ENCODE measurements around the gene PRG3. TPM values are rescaled to one million over a fixed set of nuclear protein-coding genes. Genes with fewer than 3 reads are reported as not detected.

PRG3 gene
- total and polyA plus RNA-seq, 2 donors (not counting 3 experiments of a cell fraction or from before 2014, with no cell fraction given) = not detected

DNA sequence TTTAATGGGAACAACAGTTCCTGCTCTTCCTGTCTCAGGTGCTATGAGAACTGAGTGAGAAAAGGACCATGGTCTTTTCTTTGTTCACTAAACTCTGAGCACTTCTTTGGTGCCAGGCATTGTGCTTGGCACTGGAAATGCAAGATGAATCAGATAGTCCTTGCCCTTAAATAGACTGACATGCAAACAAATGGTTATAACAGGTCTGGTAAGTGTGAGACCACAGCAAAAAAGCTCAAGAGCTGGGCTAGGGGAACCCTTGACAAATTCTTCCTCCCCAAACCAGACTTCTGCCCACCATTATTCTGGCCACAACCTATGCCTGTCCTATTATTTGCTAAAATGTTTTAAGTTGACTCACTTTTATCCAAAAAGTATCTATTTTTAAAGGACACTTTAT is 40.9 kb upstream of the PRG3 start:
- BruUV-seq (replicated peaks) = no TSS peak
- Histone ChIP-seq H2AFZ (ENCODE audit: low read depth, low read length) (no peak overlapping the region), H3K4me1 (ENCODE audit: control insufficient read depth, extremely low read depth, insufficient read depth, low read length) (peaks cover 34% of the 10 kb centered on the region), H4K20me1 (replicated peaks; ENCODE audit: control insufficient read depth, extremely low read depth, insufficient read depth, low read length) (no peaks in the 10 kb centered on the region), H3K36me3 (ENCODE audit: control insufficient read depth in 2 of 2, extremely low read depth in 1 of 2, insufficient read depth in 2 of 2, low read length in 2 of 2) (peaks cover 6% of the 10 kb centered on the region in 2 experiments), H3K4me2 (ENCODE audit: insufficient read depth, low read length) (no peak overlapping the region), H3K79me2 (ENCODE audit: control insufficient read depth, insufficient read depth, low read length) (peaks cover 19% of the 10 kb centered on the region), H3K9me3 (replicated peaks; ENCODE audit: control insufficient read depth, insufficient read depth, low read length) (no peaks in the 10 kb centered on the region), H3K27me3 (ENCODE audit: control insufficient read depth in 2 of 2, insufficient read depth in 2 of 2, low read length in 2 of 2) (no peaks in the 10 kb centered on the region), H3K27ac (ENCODE audit: insufficient read depth, low read depth, low read length) (no peak overlapping the region), H3K4me3 (replicated peaks in 1 of 3; ENCODE audit: insufficient read depth in 1 of 3, low read depth in 1 of 3, low read length in 3 of 3) (no peak overlapping the region), H3K9me1 (replicated peaks; ENCODE audit: control insufficient read depth, extremely low read depth, insufficient read depth, low read length) (no peaks in the 10 kb centered on the region), H3K9ac (replicated peaks; ENCODE audit: extremely low read depth, insufficient read depth, low read length) (no peak overlapping the region)
- TF ChIP-seq, protein P1, sequence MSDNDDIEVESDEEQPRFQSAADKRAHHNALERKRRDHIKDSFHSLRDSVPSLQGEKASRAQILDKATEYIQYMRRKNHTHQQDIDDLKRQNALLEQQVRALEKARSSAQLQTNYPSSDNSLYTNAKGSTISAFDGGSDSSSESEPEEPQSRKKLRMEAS (IDR thresholded peaks at IDR 0.05; ENCODE audit: insufficient read depth, insufficient read length) = no peak
- no peak for TF ChIP-seq POLR2A (IDR thresholded peaks at IDR 0.05; ENCODE audit: low read depth, low read length)
- no peak for TF ChIP-seq FOS (IDR thresholded peaks at IDR 0.05; ENCODE audit: borderline replicate concordance, insufficient read depth, low read length)
- TF ChIP-seq, protein P2, sequence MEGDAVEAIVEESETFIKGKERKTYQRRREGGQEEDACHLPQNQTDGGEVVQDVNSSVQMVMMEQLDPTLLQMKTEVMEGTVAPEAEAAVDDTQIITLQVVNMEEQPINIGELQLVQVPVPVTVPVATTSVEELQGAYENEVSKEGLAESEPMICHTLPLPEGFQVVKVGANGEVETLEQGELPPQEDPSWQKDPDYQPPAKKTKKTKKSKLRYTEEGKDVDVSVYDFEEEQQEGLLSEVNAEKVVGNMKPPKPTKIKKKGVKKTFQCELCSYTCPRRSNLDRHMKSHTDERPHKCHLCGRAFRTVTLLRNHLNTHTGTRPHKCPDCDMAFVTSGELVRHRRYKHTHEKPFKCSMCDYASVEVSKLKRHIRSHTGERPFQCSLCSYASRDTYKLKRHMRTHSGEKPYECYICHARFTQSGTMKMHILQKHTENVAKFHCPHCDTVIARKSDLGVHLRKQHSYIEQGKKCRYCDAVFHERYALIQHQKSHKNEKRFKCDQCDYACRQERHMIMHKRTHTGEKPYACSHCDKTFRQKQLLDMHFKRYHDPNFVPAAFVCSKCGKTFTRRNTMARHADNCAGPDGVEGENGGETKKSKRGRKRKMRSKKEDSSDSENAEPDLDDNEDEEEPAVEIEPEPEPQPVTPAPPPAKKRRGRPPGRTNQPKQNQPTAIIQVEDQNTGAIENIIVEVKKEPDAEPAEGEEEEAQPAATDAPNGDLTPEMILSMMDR (IDR thresholded peaks at IDR 0.05; ENCODE audit: extremely low read depth in 1 of 2, insufficient read depth in 1 of 2, low read depth in 1 of 2, low read length in 2 of 2) = no peak
- no peak for TF ChIP-seq JUN (IDR thresholded peaks at IDR 0.05; ENCODE audit: borderline replicate concordance, insufficient read depth, insufficient read length, low read depth)
- no peak for TF ChIP-seq GATA2 (IDR thresholded peaks at IDR 0.05; ENCODE audit: insufficient read depth, insufficient read length, low read depth, low read length)
- TF ChIP-seq MYC (IDR thresholded peaks at IDR 0.05; ENCODE audit: low read depth, low read length) = no peak
- TF ChIP-seq POLR2AphosphoS5 (IDR thresholded peaks at IDR 0.05; ENCODE audit: insufficient read depth, low read depth, low read length) = no peak
- TF ChIP-seq EZH2 (IDR thresholded peaks at IDR 0.05; ENCODE audit: borderline replicate concordance, low read depth, low read length, severe bottlenecking) = no peak
- ChIA-PET POLR2A (no interaction called here), CTCF (no interaction called here)
- dilution Hi-C loops (cut with MboI; ENCODE audit: extremely low pct_ligation_motif_present, low sequenced_read_pairs) (no loop called here), intact Hi-C loops (cut with micrococcal nuclease) (loop anchor here (10.0 kb wide), 1 partner anchor 583 kb away; no protein-coding TSS in a partner anchor)
- no peak for DNase-seq (ENCODE audit: low read depth, low spot score)
- FAIRE-seq = no peak

Data from endothelial cell of umbilical vein (primary cell).